Amniotic epithelial cell (primary cell): ENCODE results near the gene VASP.
A peak's percentile ranks its signal among the peaks of the same experiment; 100 is the strongest.

Experiments
- DNase-seq: peaks from one replicate; pipeline ENCODE4 v3.0.0-alpha.2; 2010; ENCODE audit warnings: low read depth

Gene VASP

DNA sequence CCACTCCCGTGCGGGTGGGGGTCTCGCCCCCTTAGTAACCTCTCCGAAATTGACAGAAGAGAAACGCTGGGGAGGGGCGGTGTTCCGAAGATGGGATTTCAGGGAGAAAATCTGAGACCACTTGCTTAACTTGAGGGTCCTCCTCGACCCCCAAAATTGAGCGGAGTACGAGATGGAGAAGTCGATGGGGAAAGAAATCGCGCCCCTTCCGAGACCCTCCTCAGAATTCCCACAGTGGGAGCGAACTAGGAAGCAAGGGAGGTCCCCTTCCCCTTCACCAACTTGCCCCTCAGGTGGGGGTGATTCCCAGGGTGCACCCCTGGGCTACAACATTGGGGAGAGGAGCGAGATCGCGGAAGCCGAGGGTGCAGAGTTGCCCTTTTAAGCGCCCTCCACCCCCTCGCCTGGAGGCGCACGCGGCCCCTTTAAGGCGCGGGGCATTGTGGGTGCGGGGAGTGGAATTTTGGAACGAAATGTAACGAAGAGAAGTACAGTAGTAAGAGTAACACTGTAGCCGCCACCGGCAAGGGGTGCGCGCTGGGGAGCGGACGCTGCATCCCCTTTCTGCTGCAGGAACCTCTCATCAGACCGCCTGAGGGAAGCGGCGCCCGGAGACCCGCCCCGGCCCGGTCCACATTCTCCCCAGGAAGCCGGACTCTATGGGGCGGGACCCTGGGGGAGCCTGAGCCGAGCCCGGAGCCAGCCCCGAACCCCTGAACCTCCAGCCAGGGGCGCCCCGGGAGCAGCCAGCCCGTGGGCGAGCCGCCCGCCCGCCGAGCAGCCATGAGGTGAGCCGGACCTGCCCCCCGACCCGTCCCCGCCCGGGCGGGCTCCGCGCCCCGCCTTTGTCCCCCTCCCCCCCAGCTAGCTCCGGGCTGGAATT, at the start of gene VASP:
TSS of gene VASP (plus strand) at position 491 of the 883 bp plus-strand sequence. CDS start at position 784, 293 bp downstream.
- peak; percentile 81 for DNase-seq

GRCh38 chr19:45457776-45458175, 49.5 kb upstream of the VASP start:
- no peak for DNase-seq

DNA sequence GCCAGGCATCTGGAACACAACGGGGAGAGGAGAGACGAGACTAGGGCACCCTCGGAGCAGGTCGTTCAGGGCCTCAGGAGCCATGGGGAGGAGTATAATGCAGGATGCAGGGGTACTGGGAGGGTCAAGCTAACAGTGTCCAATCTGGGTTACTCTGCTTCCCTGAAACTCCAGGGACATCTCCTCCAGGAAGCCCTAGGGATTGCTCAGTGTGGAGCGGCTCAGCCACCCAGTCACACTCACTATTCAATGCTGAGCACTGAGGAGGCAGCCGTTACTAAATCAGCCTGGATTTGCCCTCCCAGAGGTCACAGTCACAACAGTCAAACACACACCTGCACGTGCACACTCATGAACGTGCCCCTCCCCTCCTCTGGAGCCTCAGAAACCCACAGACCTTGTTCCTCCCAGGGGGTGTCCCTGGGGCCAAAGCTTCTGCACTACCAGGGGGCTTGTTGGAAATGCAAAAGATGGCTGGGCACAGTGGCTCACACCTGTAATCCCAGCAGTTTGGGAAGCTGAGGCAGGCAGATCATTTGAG, 46.4 kb upstream of the VASP start:
- no peak for DNase-seq

DNA sequence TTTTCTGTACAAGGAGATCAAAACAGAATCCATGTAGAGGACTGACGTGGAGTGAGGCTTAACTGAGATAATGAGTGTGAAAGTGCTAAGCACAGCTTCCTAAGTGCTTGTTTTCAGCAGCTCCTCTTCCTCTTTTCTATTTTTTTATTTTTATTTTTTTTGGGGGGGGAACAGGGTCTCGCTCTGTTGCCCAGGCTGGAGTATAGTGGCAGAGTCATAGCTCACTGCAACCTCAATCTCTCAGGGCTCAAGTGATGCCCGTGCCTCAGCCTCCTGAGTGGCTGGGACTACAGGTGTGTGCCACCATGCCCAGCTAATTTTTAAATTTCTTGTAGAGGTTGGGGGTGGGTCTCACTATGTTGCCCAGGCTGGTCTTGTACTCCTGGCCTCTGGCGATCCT, 45.1 kb upstream of the VASP start:
- no peak for DNase-seq

- no peak for DNase-seq
Measured at GRCh38 chr19:45463241-45463640, 44.0 kb upstream of the VASP start.

DNA sequence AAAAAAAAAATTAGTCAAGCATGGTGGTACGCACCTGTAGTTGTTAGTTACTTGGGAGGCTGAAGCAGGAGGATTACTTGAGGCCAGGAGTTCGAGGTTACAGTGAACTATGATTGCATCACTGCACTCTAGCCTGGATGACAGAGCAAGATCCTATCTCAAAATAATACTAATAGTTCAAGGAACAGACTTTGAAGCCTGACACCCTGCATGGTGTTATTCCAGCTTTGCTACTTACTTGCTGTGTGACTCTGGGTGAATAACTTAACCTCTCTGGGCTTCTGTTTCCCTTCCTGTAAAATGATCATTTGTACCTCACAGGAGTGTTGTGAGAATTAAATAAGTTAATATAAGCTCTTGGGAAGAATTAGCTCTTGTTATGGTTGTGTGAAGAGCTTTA, 43.0 kb upstream of the VASP start:
- no peak for DNase-seq

GRCh38 chr19:45464852-45465441, 42.3 kb upstream of the VASP start:
- DNase-seq = no peak

- no peak for DNase-seq
Measured at GRCh38 chr19:45467115-45467455, 40.2 kb upstream of the VASP start.

- peak; percentile 87 for DNase-seq
Measured at GRCh38 chr19:45467456-45468158, 39.7 kb upstream of the VASP start, which contains the start of gene FOSB. TSS of gene FOSB (plus strand) at chr19:45467996. CDS start at chr19:45468587, 591 bp downstream.

DNA sequence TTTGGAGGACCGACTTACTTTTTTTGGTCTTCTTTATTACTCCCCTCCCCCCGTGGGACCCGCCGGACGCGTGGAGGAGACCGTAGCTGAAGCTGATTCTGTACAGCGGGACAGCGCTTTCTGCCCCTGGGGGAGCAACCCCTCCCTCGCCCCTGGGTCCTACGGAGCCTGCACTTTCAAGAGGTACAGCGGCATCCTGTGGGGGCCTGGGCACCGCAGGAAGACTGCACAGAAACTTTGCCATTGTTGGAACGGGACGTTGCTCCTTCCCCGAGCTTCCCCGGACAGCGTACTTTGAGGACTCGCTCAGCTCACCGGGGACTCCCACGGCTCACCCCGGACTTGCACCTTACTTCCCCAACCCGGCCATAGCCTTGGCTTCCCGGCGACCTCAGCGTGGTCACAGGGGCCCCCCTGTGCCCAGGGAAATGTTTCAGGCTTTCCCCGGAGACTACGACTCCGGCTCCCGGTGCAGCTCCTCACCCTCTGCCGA, 39.1 kb upstream of the VASP start:
- DNase-seq = no peak

GRCh38 chr19:45468803-45469131, 38.5 kb upstream of the VASP start:
- peak; percentile 20 for DNase-seq

GRCh38 chr19:45469132-45469944, 37.9 kb upstream of the VASP start:
- DNase-seq = peak; percentile 88

DNA sequence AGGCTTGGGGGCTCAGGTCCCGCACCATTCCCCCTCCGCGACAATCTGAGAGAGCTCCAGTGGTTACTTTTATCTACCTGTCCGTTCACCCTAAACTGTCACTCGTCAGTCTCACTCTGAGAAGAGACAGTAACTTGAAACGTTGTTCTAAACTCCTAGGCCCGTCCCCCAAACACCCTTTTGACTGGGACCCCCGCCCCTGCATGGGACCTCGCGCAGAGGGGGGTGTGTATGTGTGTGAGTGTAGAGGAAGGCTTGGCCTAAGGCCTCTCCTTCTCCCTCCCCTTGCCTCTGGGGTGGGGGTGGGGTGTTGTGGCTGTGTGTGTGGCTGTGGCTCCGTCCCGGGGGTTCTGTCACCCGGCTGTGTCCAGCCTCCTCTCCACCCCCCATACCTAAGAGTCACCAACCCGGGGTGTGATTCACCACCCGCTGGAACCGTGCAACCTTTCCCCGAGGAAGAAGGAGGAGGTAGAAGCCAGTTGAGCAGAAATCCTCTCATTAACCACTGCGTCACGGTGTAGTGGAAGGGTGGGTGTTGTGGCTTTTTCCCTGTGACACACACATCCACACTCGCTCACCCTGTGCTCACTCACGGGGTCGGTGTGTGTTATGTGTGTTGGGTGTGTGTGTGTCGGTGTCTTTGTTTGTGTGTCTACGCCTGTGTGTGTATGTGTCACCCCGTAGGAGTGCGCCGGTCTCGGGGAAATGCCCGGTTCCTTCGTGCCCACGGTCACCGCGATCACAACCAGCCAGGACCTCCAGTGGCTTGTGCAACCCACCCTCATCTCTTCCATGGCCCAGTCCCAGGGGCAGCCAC, 37.1 kb upstream of the VASP start:
- DNase-seq = peak; percentile 37

DNA sequence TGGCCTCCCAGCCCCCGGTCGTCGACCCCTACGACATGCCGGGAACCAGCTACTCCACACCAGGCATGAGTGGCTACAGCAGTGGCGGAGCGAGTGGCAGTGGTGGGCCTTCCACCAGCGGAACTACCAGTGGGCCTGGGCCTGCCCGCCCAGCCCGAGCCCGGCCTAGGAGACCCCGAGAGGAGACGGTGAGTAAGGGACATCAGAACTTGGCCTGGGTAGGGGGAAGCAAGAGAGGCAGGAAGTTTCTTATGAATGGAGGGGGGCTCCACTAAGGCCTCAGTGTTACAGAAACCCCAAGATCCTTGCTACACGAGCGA, 36.6 kb upstream of the VASP start:
- no peak for DNase-seq

- no peak for DNase-seq
Measured at GRCh38 chr19:45471111-45471930, 36.0 kb upstream of the VASP start.

GRCh38 chr19:45471931-45472562, 35.2 kb upstream of the VASP start:
- no peak for DNase-seq

DNA sequence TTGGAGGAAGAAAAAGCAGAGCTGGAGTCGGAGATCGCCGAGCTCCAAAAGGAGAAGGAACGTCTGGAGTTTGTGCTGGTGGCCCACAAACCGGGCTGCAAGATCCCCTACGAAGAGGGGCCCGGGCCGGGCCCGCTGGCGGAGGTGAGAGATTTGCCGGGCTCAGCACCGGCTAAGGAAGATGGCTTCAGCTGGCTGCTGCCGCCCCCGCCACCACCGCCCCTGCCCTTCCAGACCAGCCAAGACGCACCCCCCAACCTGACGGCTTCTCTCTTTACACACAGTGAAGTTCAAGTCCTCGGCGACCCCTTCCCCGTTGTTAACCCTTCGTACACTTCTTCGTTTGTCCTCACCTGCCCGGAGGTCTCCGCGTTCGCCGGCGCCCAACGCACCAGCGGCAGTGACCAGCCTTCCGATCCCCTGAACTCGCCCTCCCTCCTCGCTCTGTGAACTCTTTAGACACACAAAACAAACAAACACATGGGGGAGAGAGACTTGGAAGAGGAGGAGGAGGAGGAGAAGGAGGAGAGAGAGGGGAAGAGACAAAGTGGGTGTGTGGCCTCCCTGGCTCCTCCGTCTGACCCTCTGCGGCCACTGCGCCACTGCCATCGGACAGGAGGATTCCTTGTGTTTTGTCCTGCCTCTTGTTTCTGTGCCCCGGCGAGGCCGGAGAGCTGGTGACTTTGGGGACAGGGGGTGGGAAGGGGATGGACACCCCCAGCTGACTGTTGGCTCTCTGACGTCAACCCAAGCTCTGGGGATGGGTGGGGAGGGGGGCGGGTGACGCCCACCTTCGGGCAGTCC, 34.5 kb upstream of the VASP start:
- no peak for DNase-seq

- DNase-seq = no peak
Measured at GRCh38 chr19:45473367-45473681, 34.0 kb upstream of the VASP start.
